Naive B cell (primary cell): ENCODE data around the gene UTP11. TPM values are rescaled to one million over a fixed set of nuclear protein-coding genes. Genes with fewer than 3 reads are reported as not detected.
A peak's percentile ranks its signal among the peaks of the same experiment; 100 is the strongest.

Experiments used
- ATAC-seq, 2 donors: fragments of 150-1000 bp; cut with Tn5 transposase; 2 replicates each; pipeline ENCODE4 v1.10.0; 2021; ENCODE audit warnings: low read depth in 2 of 2, mild to moderate bottlenecking in 2 of 2, moderate library complexity in 2 of 2
- DNase-seq: peaks from one replicate; pipeline ENCODE4 v3.0.0; 2022
- H3K27ac Mint-ChIP-seq, 6 donors: one replicate each; pipeline ENCODE4 v1.8.0; 2020 to 2022; ENCODE audit warnings: mild to moderate bottlenecking in 6 of 6, mixed read lengths in 6 of 6, moderate library complexity in 5 of 6, inconsistent platforms in 2 of 6
- H3K27me3 Mint-ChIP-seq, 3 donors: one replicate each; pipeline ENCODE4 v1.8.0; 2021 to 2022; ENCODE audit warnings: mixed read lengths in 3 of 3, mild to moderate bottlenecking in 1 of 3
- H3K36me3 Mint-ChIP-seq, 2 donors: one replicate each; pipeline ENCODE4 v1.8.0; 2020 to 2022; ENCODE audit warnings: mixed read lengths in 2 of 2, inconsistent platforms in 1 of 2, mild to moderate bottlenecking in 1 of 2
- H3K4me1 Mint-ChIP-seq, 3 donors: one replicate each; pipeline ENCODE4 v1.8.0; 2020 to 2022; ENCODE audit warnings: mixed read lengths in 3 of 3, inconsistent platforms in 1 of 3, mild to moderate bottlenecking in 1 of 3, moderate library complexity in 1 of 3
- H3K4me3 Mint-ChIP-seq, 8 donors: one replicate each; pipeline ENCODE4 v1.8.0; 2020 to 2022; ENCODE audit warnings: mild to moderate bottlenecking in 8 of 8, mixed read lengths in 8 of 8, moderate library complexity in 8 of 8, inconsistent platforms in 2 of 8
- H3K9me3 Mint-ChIP-seq, 7 donors: one replicate each; pipeline ENCODE4 v1.8.0; 2020 to 2022; ENCODE audit warnings: mixed read lengths in 7 of 7, mild to moderate bottlenecking in 5 of 7, inconsistent platforms in 2 of 7, moderate library complexity in 1 of 7
- polyA plus RNA-seq, 6 donors: library from polyadenylated mRNA; unstranded; fragments of 300-500 nt; fragmentation: Illumina TruSeq; gene quantifications; one replicate each; pipeline ENCODE4 v1.2.3, GENCODE V29; 2021; ENCODE audit warnings: low read depth in 6 of 6

The UTP11 gene
- polyA plus RNA-seq, 6 donors from 2014 or later = 19.2 to 25.3 (median 20.9) TPM

- H3K27me3 Mint-ChIP-seq = no peaks in the 10 kb centered on the region
- H3K4me3 Mint-ChIP-seq = peak overlapping the region in 1 of 8 donors; percentile 80
- H3K36me3 Mint-ChIP-seq = no peaks in the 10 kb centered on the region
- DNase-seq (no peak), ATAC-seq (no peak)
- peak overlapping the region in 1 of 6 donors; percentile 20 for H3K27ac Mint-ChIP-seq
- H3K9me3 Mint-ChIP-seq = no peaks in the 10 kb centered on the region
- peaks cover 12 to 38% (median 24%) of the 10 kb centered on the region in 3 donors for H3K4me1 Mint-ChIP-seq
These were observed 15.1 kb upstream of the UTP11 start for GRCh38 chr1:37997256-37998088.

GRCh38 chr1:37998089-37998808 lies 14.3 kb upstream of the UTP11 start:
- Mint-ChIP-seq H3K9me3 (no peaks in the 10 kb centered on the region), H3K27me3 (peaks cover 0 to 1% (median 0%) of the 10 kb centered on the region in 3 donors), H3K4me3 (peak overlapping the region in 3 of 8 donors; percentile 12 to 26 (median 13)), H3K4me1 (peaks cover 12 to 38% (median 24%) of the 10 kb centered on the region in 3 donors), H3K27ac (peak overlapping the region in 1 of 6 donors; percentile 21), H3K36me3 (no peaks in the 10 kb centered on the region)
- no peak for ATAC-seq
- DNase-seq = no peak

GRCh38 chr1:37998913-37999429 lies 13.6 kb upstream of the UTP11 start:
- peak overlapping the region in 1 of 8 donors; percentile 13 for H3K4me3 Mint-ChIP-seq

GRCh38 chr1:37999430-38000232 lies 12.9 kb upstream of the UTP11 start:
- Mint-ChIP-seq H3K9me3 (no peaks in the 10 kb centered on the region), H3K4me3 (no peak overlapping the region), H3K27me3 (peaks cover 0 to 15% (median 10%) of the 10 kb centered on the region in 3 donors), H3K4me1 (peaks cover 20 to 45% (median 31%) of the 10 kb centered on the region in 3 donors), H3K27ac (peak overlapping the region in 3 of 6 donors; percentile 36 to 76 (median 46)), H3K36me3 (no peaks in the 10 kb centered on the region)
- ATAC-seq (no peak), DNase-seq (no peak)

More at GRCh38 chr1:37998913-37999429, 13.6 kb upstream of the UTP11 start:
- Mint-ChIP-seq H3K36me3 (no peaks in the 10 kb centered on the region), H3K4me1 (peaks cover 16 to 38% (median 25%) of the 10 kb centered on the region in 3 donors), H3K9me3 (no peaks in the 10 kb centered on the region), H3K27me3 (peaks cover 0 to 9% (median 3%) of the 10 kb centered on the region in 3 donors), H3K27ac (peak overlapping the region in 2 of 6 donors; percentile 33 to 46)
- ATAC-seq (no peak), DNase-seq (no peak)

- H3K36me3 Mint-ChIP-seq = no peaks in the 10 kb centered on the region
- no peak overlapping the region for H3K4me3 Mint-ChIP-seq
- peak overlapping the region in 4 of 6 donors; percentile 36 to 68 (median 45) for H3K27ac Mint-ChIP-seq
- no peak for ATAC-seq
- H3K27me3 Mint-ChIP-seq = peaks cover 0 to 18% (median 12%) of the 10 kb centered on the region in 3 donors
- peaks cover 18 to 42% (median 29%) of the 10 kb centered on the region in 3 donors for H3K4me1 Mint-ChIP-seq
- H3K9me3 Mint-ChIP-seq = no peaks in the 10 kb centered on the region
- DNase-seq = no peak
These were observed 12.4 kb upstream of the UTP11 start for GRCh38 chr1:38000233-38000528.

GRCh38 chr1:38000529-38001455 lies 11.7 kb upstream of the UTP11 start:
- Mint-ChIP-seq H3K9me3 (no peaks in the 10 kb centered on the region), H3K4me3 (peak overlapping the region in 1 of 8 donors; percentile 5), H3K36me3 (no peaks in the 10 kb centered on the region), H3K4me1 (peaks cover 15 to 39% (median 28%) of the 10 kb centered on the region in 3 donors), H3K27me3 (peaks cover 0 to 18% (median 12%) of the 10 kb centered on the region in 3 donors), H3K27ac (peak overlapping the region in 3 of 6 donors; percentile 36 to 73 (median 54))
- DNase-seq (no peak), ATAC-seq (no peak)

GRCh38 chr1:38003261-38004250 lies 9.0 kb upstream of the UTP11 start:
- Mint-ChIP-seq H3K4me1 (peaks cover 15 to 33% (median 24%) of the 10 kb centered on the region in 3 donors), H3K9me3 (no peaks in the 10 kb centered on the region), H3K27me3 (peaks cover 0 to 18% (median 12%) of the 10 kb centered on the region in 3 donors), H3K36me3 (no peaks in the 10 kb centered on the region), H3K27ac (peak overlapping the region in 1 of 6 donors; percentile 47), H3K4me3 (peak overlapping the region in 7 of 8 donors; percentile 29 to 85 (median 66))
- ATAC-seq (no peak), DNase-seq (no peak)

GRCh38 chr1:38004284-38005108 lies 8.0 kb upstream of the UTP11 start:
- H3K27ac Mint-ChIP-seq = peak overlapping the region in 3 of 6 donors; percentile 24 to 86 (median 54)
- DNase-seq = no peak
- peaks cover 0 to 18% (median 12%) of the 10 kb centered on the region in 3 donors for H3K27me3 Mint-ChIP-seq
- H3K9me3 Mint-ChIP-seq = no peaks in the 10 kb centered on the region
- H3K36me3 Mint-ChIP-seq = no peaks in the 10 kb centered on the region
- peaks cover 13 to 28% (median 20%) of the 10 kb centered on the region in 3 donors for H3K4me1 Mint-ChIP-seq
- peak overlapping the region; percentile 66 to 92 (median 79) for H3K4me3 Mint-ChIP-seq
- ATAC-seq = peak; percentile 47 to 51

- peaks cover 0 to 18% (median 12%) of the 10 kb centered on the region in 3 donors for H3K27me3 Mint-ChIP-seq
- DNase-seq (no peak), ATAC-seq (peak; percentile 57 to 59)
- H3K4me1 Mint-ChIP-seq = peaks cover 13 to 19% (median 13%) of the 10 kb centered on the region in 3 donors
- H3K9me3 Mint-ChIP-seq = no peaks in the 10 kb centered on the region
- no peaks in the 10 kb centered on the region for H3K36me3 Mint-ChIP-seq
- peak within 1 kb of the TSS in 5 of 6 donors; percentile 24 to 86 (median 54) for H3K27ac Mint-ChIP-seq
- peak within 1 kb of the TSS; percentile 71 to 92 (median 82) for H3K4me3 Mint-ChIP-seq
These were observed 7.1 kb upstream of the UTP11 start, which contains the start of gene FHL3 for GRCh38 chr1:38005195-38006007. TSS of gene FHL3 (minus strand) at chr1:38005514. CDS start at chr1:37999412, 6,102 bp downstream.
